Measurements from ENCODE around the gene NAXD.
"Not testable (repeated sequence)": the region's sequence is repeated elsewhere in the genome, so short reads cannot be mapped to it uniquely, and the experiment has no call there.

The NAXD gene

DNA sequence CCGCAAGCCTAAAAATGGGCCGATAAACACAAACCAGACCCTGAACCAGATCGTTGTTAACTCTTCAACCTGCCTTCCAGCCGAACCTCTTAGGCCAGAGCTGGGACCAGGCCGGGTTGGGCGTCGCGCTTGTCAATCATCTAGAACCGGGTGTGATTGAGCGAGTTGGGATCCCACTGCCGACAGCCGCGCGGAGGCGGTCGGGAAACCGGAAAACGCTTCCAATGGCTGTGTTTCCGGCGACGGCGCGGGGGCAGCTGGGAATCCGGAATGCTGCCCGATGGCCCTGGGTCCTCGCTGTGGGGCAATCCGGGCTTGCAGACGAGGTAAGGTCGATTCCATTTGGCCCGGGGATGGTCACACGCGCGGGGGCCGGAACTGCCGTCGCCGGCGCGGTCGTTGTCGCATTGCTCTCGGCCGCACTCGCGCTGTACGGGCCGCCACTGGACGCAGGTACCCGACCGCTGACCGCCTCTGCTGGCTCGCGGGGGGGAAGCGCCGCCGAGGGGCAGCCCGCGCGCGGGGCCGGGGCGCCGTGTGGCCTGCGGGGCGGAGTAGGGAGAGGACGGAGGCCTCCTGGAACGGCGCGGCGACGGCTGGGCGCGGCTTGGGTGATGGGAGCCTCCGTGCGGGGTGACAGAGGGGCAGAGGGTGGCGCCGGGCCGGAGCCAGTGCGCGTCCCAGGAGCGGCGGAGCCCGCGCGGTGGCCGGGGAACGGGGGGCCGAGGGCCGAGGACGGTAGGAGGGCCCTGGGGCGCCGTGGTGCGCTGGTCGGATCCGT lies at the start of gene NAXD:
Gene NAXD, plus strand, starts transcription at position 224 of the 781 bp plus-strand sequence. Its CDS starts 57 bp downstream, at position 281.
- peak; percentile 83 for DNase-seq

DNA sequence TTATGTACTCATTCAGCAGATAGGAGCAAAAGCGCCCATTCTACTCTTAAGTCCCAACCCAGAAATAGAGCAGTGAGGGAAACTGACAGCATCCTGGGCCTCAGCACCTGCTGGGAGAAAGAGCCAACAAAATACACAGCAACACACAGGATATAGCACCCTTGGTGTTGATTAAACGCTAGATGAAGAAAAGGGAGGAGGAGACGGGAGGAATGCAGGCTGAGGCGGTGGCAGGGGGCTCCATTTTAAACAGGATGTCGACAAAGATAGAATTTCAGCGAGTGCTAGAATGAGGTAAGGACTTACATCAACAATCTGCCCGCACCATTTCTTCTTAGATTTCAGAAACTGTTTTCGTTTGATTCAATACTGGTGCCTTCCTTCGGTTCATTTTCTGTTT lies 49.2 kb upstream of the NAXD start:
- no peak for DNase-seq

DNA sequence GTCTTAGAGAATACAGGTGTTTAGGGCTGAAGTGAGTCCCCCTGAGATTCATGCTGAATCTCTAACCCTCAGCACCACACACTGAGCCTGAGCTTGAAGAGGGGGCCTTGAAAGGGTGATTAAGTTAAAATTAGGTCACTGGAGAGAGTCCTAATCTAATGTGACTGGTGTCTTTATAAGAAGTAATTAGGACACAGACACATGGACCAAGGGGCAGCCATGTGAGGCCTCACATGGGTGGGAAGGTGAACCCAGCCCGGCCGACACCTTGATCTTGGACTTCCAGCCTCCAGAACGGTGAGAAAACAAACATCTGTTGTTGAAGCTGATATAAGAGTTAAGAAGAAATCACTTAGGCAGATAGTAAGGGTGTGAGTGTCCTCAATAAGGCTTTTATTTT lies 46.7 kb upstream of the NAXD start:
- DNase-seq, result no peak

DNA sequence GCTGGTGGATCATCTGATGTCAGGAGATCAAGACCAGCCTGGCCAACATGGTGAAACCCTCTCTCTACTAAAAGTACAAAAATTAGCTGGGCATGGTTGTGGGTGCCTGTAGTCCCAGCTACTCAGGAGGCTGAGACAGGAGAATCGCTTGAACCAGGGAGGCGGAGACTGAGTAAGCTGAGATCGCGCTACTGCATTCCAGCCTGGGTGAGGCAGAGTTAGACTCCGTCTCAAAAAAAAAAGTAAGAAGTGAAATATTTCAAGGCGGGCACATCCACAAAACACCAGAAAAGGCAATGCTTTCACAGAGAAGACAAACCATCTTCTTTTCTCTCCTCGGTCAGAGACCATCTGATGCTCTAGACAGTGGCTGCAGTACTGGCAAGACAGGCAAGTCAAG lies 45.4 kb upstream of the NAXD start:
- not testable (repeated sequence) for DNase-seq

DNA sequence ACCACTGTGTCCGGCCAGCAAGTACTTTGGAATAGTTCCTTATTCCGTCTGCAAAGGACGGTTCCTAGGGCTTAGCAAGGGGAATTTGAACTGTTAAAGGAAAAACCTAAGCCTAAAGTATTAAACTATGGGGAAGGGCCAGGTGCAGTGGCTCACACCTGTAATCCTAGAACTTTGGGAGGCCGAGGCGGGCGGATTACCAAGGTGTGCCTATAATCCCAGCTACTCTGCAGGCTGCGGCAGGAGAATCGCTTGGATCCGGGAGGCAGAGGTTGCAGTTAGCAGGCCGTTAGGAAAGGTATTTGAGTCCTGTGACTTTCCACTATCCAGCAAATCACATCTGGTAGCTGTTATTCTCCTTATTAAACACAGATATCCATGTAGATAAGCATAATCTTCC lies 44.5 kb upstream of the NAXD start:
- no peak for DNase-seq

DNA sequence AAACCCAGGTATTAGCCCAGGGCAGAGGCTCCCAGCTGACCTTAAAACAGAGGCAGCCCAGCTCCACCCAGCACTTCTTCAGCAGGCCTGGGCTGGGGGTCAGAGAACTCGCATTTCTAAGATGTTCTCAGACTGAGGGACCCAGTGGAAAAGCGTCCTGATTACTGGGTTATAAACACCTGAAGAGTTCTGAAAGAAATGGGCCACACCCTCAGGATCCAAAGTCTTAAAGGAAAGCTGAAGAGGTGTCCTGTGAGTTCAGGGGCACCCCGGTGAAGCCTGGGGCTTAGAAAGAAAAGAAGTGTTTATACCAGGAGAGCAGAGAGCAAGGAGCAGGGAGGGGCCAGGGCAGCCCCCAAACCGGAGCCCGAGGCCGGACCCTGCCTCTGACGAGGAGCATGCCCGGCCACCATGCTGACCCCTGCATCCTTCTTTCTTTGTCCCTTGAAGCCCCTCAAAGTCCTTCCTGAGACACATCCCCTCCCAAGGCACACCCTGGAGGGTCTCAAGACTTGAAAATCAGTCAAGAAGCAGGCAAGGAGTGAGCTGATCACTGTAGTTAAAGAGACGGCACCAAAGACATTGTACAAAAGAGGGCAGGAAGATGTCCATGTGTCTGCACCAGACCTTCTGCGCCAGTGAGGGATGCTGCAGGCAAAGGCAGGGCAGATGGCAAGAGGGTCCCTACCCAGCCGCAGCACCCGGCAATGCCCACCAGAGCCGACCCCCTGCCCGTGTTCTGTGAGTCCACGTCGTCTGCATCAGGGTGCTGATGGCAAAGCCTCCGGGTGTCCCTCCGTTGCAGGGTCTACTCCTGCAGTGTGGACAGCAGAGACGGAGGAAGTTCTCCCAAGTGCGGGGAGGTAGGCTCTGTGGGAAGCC lies 43.2 kb upstream of the NAXD start:
- DNase-seq, result no peak

DNA sequence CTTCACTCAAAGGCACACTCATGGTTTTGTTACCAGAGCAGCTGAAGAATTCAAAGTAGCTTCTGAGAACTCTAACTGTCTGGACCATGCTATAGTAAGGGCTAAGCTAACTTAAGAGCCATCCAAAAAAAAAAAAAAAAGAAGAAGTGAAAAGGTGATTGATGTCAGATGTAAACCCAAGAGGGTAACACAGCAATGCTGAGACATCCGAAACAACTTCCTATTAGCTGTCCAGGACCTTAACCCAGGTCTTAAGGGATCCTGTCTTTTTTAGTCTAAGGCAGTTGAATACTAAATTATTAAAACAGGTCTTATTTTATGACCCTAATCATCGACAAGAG lies 42.6 kb upstream of the NAXD start:
- no peak for DNase-seq

DNA sequence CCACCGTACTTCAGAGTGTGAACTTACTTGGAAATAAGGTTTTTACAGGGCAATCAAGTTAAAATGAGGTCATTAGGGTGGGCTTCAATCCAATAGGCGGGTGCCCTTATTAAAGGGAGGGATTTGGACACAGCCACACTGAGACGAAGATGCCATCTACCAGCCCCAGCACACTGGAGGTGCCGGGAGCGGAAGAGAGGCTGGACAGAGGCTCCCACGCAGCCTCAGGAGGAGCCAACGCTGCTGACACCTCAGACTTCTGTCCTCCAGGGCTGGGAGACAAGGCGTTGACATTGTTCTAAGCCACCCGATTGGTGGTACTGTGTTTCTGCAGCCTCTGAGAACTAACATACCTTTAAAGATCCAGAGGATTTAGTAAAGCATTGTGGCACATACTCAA lies 41.2 kb upstream of the NAXD start:
- DNase-seq, result no peak

DNA sequence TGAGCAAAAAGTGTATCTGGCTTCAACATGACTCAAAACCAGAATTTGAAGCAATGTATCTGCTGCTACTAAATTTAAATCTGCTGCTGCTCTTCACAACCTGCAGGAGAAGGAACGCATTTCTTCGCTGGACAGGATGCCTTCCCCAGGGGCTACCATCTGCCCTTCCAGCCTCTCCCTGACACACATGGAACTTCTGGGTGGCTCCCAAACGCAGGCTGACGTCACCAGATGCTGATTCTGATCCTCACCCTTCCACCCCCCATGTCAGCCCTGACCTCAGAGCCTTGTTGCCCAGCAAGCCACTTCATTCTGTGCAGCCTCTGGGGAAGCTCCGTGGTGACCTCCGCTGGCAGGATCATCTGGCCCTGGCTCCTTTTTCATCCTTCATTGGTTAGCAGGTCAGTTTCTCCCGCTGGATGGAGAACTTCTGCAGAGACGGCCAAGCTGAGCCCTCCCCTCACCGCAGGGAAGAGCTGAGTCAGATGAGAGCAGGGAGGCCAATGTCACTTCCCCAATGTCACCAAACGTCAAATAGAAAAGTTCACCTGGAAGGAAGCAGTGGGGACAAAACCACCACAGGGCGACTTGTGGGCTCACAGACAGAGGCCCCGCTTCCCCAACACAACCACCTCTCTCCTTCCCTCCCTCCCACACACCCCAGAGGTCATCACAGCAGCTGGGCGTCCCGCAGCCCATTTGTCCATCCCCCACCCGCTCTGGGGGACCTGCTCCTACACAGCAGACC lies 39.8 kb upstream of the NAXD start:
- no peak for DNase-seq

DNA sequence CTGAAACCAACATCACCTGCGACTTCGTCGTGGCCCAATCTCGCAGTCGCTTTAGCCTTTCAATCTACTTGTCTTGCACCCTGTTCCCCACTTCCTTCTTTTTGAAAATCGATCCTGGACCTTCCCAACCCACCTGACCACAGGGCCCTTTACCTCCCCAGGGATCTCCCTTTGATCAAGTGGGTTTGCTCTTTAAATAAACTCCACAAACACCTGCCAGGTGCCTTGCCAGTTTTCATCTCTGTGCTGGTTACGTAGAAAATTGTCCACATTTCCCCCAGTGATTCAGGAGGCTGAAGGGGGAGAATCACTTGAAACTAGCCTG lies 39.3 kb upstream of the NAXD start:
- no peak for DNase-seq

DNA sequence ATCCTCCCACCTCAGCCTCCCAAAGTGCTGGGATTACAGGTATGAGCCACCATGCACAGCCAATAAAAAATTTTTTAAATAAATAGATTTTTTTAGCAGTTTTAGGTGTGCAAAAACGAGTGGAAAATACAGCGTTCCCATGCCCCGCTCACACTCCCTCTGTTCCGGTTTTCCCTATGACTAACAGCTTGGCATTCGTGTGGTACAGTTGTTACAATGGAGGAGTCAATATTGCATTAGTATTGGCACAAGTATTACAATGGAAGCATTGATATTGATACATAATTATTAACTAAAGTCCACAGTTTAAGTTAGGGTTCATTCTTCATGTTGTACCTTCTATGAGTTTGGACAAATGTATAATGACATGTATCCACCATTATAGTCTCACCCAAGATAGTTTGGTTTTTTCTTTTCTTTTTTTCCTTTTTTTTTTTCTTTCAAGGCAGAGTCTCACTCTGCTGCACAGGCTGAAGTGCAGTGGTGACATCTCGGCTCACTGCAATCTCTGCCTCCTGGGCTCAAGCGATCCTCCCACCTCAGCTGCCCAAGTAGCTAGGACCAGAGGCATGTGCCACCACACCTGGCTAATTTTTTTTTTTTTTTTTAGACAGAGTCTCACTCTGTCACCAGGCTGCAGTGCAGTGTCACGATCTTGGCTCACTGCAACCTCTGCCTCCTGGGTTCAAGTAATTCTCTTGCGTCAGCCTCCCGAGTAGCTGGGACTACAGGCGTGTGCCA lies 38.4 kb upstream of the NAXD start:
- DNase-seq, result no peak

DNA sequence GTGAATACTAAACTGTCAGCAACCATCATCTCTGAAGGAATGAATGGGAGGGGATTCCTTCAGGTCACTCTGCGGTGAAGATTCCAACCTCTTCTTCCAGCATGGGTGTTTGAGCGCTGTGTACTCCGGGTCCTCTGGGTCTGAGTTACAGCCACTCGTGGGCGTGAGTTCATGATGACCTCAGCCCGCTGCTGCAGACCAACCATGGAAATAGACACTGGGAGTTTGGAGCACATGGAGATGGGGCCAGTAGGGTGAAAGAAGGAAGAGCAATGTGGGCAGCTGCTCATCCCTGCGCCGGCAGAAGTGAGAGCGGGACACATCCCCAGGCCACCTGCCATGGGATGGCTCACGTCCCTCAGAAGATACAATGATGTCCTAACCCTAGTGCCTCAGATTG lies 37.0 kb upstream of the NAXD start:
- DNase-seq, result no peak

DNA sequence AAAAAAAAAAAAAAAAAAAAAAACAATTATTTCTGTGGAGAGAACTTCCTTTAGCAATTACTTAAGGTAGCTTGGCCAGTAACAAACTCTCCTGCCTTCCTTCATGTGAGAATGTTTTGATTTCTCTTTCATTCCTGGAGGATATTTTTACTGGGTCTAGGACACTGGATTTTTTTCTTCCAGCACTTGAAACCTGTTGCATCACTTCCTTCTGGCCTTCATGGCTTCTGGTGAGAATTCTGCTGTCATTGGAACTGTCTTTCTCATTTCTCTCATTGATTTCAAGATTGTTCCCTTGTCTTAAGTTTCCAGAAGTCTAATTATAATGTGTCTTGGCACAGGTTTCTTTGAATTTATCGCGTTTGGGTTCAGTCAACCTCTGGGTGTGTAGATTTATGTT lies 34.5 kb upstream of the NAXD start:
- DNase-seq, result no peak

DNA sequence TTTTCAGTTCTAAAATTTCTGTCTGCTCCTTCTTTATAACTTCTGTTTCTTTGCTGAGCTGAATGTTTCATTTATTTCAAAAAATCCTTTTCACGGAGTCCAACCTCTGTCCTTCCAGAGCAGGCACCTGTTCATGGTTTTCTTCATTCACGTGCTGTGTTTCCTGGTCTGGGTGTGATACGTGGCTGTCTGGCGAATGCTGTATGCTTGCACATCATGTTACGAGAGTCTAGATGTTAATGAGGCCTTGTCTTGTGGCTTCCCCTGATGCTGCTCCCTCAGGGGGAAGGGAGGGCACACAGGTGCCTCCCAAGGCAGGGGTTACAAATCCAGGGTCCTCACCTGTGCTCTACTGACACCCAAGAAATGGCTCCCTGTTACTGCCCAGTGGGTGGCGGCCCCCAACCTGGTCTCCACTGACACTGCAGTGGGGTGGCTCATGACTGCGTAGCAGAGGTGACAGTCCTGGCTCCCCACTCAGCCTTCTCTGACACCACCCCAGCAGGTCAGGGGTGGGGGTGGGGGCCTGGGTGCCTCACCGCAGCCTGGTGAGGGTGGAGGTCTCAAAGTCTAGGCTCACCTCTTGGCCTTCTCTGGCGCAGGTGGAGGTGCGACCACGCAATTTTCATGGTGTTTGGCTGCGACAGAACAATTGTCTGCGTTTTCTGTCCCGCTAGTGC lies 33.7 kb upstream of the NAXD start:
- no peak for DNase-seq

DNA sequence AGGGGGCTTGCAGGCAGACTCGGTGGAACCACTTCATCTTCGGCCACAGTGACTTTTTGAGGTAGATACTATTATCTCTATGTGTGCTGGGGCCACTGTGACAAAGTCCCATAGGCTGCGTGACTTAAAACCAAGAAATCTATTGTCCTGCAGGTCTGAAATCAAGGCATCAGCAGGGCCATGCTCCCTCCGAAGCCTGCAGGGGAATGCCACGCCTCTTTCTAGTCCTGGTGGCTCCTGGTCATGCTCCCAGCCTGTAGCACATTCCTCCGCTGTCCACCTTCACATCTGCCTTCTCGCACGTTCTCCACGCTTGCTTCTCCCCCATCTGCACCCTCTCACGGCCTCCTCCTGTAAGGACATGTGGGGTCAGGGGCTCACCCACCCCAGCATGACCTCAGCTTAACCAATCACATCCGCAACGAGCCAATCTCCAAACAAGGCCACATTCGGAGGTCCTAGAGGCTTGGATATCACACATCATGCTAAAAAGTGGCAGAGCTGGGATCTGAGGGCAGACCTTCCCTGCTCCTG lies 32.9 kb upstream of the NAXD start:
- DNase-seq, result no peak

DNA sequence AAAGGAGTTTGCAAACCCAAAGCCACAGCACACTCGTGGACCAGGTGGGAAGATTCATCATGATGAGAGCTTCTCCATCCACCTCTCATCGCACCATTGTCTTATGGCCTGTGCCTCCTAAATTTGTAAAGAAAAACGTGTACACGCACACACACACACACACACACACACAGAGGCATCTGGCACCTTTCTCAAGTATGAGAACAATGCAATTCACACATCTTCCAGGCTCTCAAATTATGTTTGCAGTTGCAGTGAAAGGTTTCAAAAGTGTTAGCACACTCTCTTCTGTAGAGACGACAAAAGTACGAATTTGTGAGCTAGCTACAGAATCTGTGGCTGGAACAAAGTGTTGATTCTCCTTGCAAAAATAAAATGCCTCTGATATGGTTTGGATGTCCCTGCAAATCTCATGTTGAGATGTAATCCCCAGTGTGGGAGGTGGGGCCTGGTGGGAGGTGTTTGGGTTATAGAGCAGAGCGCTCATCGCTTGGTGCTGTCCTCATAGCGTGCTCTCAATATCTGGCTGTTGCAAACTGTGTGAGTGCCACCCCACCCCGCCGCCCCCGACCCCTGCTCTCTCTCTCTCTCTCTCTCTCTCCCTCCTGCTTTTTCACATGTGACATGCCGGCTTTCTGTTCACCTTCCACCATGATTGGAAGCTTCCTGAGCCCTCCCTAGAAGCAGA lies 32.0 kb upstream of the NAXD start:
- DNase-seq, result no peak

DNA sequence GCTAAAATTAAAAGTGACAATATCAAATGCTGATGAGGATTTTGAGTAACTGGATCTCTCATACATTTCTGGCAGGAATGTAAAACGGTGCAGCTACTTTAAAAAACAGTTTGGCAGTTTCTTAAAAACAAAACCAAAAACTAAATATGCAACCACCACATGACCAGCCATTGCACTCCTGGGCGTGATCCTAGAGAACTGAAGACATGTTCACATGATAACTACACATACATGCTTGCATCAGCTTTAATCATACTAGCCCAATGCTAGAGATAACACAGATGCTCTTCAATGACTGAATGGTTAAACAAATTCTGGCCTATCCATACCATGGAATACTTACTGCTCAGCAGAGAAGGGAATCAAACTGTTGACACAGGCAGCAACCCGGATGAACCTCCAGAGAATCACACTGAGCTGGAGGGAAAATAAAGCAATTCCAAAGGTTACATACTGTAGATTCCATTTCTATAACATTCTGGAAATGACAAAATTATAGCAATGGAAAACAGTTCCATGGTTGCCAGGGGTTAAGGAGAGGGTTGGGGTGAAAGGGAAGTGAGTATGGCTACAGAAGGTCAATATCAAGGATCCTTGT lies 25.5 kb upstream of the NAXD start:
- no peak for DNase-seq

DNA sequence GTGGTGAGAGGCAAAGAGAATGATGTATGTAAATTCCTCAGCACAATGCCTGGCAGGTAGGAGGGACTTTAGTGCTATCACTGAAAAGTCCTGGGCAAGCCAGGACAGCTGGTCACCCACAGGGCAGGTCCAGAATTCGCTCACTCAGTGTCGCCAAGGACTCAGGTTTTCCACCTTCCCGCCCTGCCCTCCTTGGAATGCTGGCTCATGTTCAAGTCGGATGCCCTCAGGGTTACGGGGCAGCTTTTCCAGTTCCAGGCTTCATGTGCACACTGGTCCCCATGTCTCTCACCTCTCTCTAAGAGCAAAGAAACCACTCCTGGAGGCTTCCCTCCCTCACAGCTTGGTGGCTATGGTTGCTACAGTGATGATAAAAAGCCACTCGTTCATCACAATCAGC lies 24.8 kb upstream of the NAXD start:
- no peak for DNase-seq

DNA sequence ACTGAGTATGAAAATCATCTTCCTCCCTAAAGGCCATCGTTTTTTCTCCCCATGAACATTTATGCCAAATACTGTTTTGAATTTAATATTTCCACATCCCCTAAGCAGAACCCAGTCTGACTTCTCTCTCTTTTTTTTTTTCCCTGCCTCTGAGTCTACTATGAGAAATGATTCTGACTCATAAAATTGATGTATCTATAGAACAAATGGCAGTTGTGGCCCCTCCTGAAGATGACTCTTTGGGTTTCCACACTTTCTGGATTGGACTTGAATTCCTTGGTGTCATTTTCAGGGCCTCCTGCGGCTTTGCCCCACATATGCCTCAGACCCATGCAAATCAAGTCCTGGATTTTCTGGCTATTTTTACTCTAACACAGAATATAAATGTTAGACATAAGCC lies 22.7 kb upstream of the NAXD start:
- DNase-seq, result no peak

DNA sequence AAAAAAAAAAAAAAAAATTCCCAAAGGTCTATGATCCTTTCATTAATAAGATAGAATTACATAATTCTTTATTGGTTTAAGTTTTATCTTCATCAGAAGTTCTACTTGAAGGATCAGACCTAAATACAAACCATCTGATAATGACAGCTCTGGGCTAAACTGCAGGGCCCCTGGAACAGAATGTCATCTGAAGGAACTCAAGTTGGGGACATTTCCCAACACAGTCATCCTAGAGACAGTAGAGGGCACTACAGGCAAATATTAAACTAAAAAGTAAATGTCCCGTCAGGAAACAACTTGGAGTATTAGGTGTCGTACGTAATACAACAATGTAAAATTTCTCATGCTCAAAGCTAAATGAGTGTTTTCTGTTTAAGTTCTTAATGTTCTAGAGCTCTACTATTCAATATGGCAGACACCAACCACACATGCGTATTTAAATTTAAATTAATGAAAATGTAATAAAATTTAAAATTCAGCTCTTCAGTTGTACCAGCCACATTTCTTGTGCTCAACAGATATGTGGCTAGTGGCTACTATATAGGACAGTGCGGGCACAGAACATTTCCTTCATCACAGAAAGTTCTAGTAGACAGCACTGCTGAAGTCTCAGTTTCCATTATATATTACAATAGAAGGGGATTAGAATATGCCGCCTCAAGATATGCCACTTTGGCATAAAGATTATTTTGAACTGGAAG lies 21.8 kb upstream of the NAXD start:
- DNase-seq, result peak; percentile 17
